ENCODE results near the gene THSD7B. TPM values are rescaled to one million over a fixed set of nuclear protein-coding genes. Genes with fewer than 3 reads are reported as not detected.

The THSD7B gene
- total and polyA plus RNA-seq, 2 of the 8 experiments (the other 6 are each of a cell fraction or from before 2014, with no cell fraction given): 0.60 to 2.9 TPM

- Histone ChIP-seq H3K36me3 (ENCODE audit: control insufficient read depth in 2 of 4, insufficient read depth in 4 of 4, low read length in 3 of 4) (no peaks in the 10 kb centered on the region), H3K79me1 (ENCODE audit: low read depth, low read length) (no peaks in the 10 kb centered on the region), H3K23ac (ENCODE audit: insufficient read length) (no peak overlapping the region), H3K27me3 (replicated peaks in 1 of 4; ENCODE audit: control insufficient read depth in 3 of 4, extremely low read depth in 1 of 4, insufficient read depth in 3 of 4, low read length in 3 of 4) (no peaks in the 10 kb centered on the region), H3K27ac (ENCODE audit: low read depth, low read length) (no peak overlapping the region), H3K56ac (replicated peaks; ENCODE audit: insufficient read length, low read depth, low read length) (no peak overlapping the region), H2BK12ac (ENCODE audit: low read depth, low read length) (no peak overlapping the region), H2AK5ac (ENCODE audit: low read depth, low read length) (no peak overlapping the region), H2BK20ac (ENCODE audit: low read length) (no peak overlapping the region), H2BK5ac (ENCODE audit: low read depth, low read length) (no peak overlapping the region), H3K9me3 (ENCODE audit: insufficient read depth in 2 of 2, low read depth in 1 of 2, low read length in 1 of 2) (no peaks in the 10 kb centered on the region), H3K23me2 (ENCODE audit: low read depth, low read length) (no peaks in the 10 kb centered on the region), H4K8ac (ENCODE audit: extremely low read depth, insufficient read depth, low read length) (no peak overlapping the region), H3K4ac (replicated peaks; ENCODE audit: insufficient read length, low read depth, low read length) (no peak overlapping the region), H4K91ac (replicated peaks; ENCODE audit: insufficient read length, low read length) (no peak overlapping the region), H2AFZ (ENCODE audit: low read length) (no peak overlapping the region), H4K5ac (ENCODE audit: insufficient read length, low read depth, low read length) (no peak overlapping the region), H4K20me1 (replicated peaks in 1 of 2; ENCODE audit: control insufficient read depth in 1 of 2, insufficient read depth in 2 of 2, low read length in 2 of 2) (no peaks in the 10 kb centered on the region), H2BK120ac (replicated peaks; ENCODE audit: low read depth, low read length) (no peak overlapping the region), H2BK15ac (ENCODE audit: low read length) (no peak overlapping the region), H3K14ac (ENCODE audit: insufficient read length) (no peak overlapping the region), H3K4me1 (replicated peaks in 1 of 4; ENCODE audit: control insufficient read depth in 3 of 4, insufficient read depth in 4 of 4, low read length in 3 of 4) (peaks cover 0 to 2% (median 0%) of the 10 kb centered on the region in 4 experiments; a peak in 1 of 7 replicates), H3K9ac (replicated peaks in 1 of 4; ENCODE audit: extremely low read depth in 1 of 4, low read depth in 3 of 4, low read length in 3 of 4) (no peak overlapping the region), H3K4me3 (ENCODE audit: extremely low read depth in 1 of 4, insufficient read depth in 2 of 4, low read depth in 3 of 4, low read length in 4 of 4) (no peak overlapping the region), H3K79me2 (ENCODE audit: control insufficient read depth in 1 of 2, insufficient read depth in 2 of 2, low read length in 2 of 2) (no peaks in the 10 kb centered on the region), H3K4me2 (ENCODE audit: insufficient read depth in 1 of 2, low read depth in 2 of 2, low read length in 2 of 2) (no peak overlapping the region), H3K18ac (ENCODE audit: extremely low read depth, low read length) (no peak overlapping the region)
- CTCF ChIA-PET (ENCODE audit: partially characterized antibody): interaction anchor here (1.6 kb wide), 1 partner anchor 20 kb away, joined by 8 read pairs; no protein-coding TSS in a partner anchor
- DNase-seq (ENCODE audit: low read depth in 1 of 2, low spot score in 2 of 2) (no peak), FAIRE-seq (no peak)
- no peak for TF ChIP-seq TEAD4 (IDR thresholded peaks at IDR 0.05; ENCODE audit: low read depth, low read length)
- no peak for TF ChIP-seq HDAC2 (IDR thresholded peaks at IDR 0.05; ENCODE audit: borderline replicate concordance in 1 of 2, low read depth in 2 of 2, low read length in 2 of 2)
- no peak for TF ChIP-seq BCL11A (IDR thresholded peaks at IDR 0.05; ENCODE audit: low read depth in 2 of 2, low read length in 2 of 2)
- no peak for TF ChIP-seq SIRT6 (IDR thresholded peaks at IDR 0.05; ENCODE audit: low read length)
- no peak for TF ChIP-seq YY1 (IDR thresholded peaks at IDR 0.05; ENCODE audit: low read depth, low read length)
- no peak for TF ChIP-seq JUN (IDR thresholded peaks at IDR 0.05; ENCODE audit: low read depth, low read length)
- no peak for TF ChIP-seq CTBP2 (IDR thresholded peaks at IDR 0.05; ENCODE audit: borderline replicate concordance, insufficient read depth, insufficient read length, low read length)
- TF ChIP-seq BRCA1 (IDR thresholded peaks at IDR 0.05; ENCODE audit: low read depth, low read length): no peak
- TF ChIP-seq CHD2 (IDR thresholded peaks at IDR 0.05; ENCODE audit: low read length): no peak
- POLR2A ChIA-PET (ENCODE audit: partially characterized antibody): no interaction called here
These were observed 352.0 kb downstream of the THSD7B start for GRCh38 chr2:137117385-137117784.
